Activated CD8-positive, alpha-beta memory T cell treated with anti-CD3 and anti-CD28 coated beads, Interleukin-2, amount 50 U/mL, for 48 hours (primary cell): ENCODE results near the gene SPOCD1.

ENCODE experiments used
- DNase-seq: peaks from one replicate; pipeline ENCODE4 v3.0.0-alpha.2; 2020

SPOCD1 gene

GRCh38 chr1:31799895-31800673, 15.7 kb downstream of the SPOCD1 start:
- peak; percentile 50 for DNase-seq

GRCh38 chr1:31799196-31799894, 16.5 kb downstream of the SPOCD1 start:
- DNase-seq: peak; percentile 47

DNA sequence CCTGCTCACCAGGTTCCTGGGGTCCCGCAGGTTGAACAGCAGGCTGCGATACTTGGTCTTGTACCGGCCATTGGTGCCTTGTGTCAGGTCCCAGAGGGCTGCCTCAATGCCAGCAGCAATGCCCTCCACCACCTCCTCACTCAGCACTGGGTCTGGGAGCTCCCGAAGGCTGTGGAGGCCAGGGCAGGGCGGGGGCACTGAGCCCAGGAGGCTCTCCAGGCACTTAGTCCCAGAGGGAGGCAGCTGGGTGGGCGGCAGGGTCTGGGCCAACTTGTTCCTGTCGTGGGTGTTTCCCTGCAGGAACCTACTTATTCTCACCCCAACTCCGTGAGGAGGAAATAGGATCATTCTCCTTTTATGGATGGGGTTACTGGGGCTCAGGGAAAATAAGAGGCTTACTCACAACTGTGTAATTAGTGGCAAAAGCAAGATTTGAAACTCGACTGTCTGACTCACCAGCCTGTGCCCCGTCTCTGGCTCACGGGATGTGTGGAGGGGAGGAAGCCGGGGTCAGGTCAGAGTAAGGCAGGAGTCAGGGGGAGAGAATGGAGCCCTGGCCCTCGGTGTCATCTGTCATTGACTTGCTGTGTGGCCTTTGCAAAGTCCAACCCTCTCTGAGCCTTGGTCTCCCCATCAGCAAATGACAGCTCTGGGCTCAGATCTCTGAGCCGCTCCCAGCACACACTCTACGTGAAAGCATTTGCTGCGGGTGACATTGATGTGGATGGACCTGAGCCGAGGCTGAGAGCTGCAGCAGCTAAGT, 17.2 kb downstream of the SPOCD1 start:
- DNase-seq: peak; percentile 68

DNA sequence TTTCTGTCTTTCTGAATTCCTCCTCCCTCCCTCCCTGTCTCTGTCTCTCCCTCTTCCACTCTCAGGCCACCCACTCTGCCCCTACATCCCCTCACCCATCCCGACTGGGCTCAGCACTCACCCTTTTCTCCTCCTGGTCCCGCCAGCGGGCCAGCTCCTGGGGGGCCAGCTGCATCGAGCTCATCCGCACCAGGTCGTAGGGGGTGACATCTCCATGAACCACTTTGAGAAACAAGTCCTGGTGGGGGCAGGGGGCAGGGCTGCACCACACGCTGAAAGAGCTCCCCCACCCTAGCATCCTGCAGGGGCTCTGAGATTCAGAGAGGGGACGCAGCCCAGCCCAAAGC, 17.8 kb downstream of the SPOCD1 start:
- DNase-seq: no peak

GRCh38 chr1:31797216-31797615, 18.6 kb downstream of the SPOCD1 start:
- DNase-seq: peak; percentile 40

DNA sequence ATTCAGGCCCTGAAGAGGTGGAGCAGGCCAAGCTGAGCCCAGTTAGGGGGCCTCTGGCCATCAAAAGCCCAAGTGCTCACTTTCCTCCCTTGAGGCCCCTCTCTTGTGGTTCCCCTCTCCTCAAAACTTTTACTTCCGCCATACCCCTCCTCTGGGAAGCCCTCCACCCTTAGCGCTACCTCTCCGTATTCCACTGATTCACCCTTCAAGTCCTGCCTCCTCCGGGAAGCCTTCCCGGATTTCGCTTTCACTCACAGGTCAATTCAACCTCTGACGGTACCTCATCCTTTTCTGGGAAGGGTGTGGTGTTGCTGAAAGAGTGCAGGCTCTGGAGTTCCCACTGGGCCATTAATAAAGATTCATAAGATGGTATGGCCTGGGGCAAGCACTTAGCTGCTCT, 19.1 kb downstream of the SPOCD1 start:
- peak; percentile 32 for DNase-seq

- DNase-seq: peak; percentile 51
Measured at GRCh38 chr1:31795801-31796621, 19.8 kb downstream of the SPOCD1 start.

GRCh38 chr1:31795096-31795675, 20.6 kb downstream of the SPOCD1 start:
- peak; percentile 23 for DNase-seq

GRCh38 chr1:31793586-31794285, 22.1 kb downstream of the SPOCD1 start:
- peak; percentile 44 for DNase-seq

GRCh38 chr1:31793086-31793485, 22.7 kb downstream of the SPOCD1 start:
- DNase-seq: peak; percentile 50

- DNase-seq: peak; percentile 37
Measured at GRCh38 chr1:31792541-31792940, 23.3 kb downstream of the SPOCD1 start.

DNA sequence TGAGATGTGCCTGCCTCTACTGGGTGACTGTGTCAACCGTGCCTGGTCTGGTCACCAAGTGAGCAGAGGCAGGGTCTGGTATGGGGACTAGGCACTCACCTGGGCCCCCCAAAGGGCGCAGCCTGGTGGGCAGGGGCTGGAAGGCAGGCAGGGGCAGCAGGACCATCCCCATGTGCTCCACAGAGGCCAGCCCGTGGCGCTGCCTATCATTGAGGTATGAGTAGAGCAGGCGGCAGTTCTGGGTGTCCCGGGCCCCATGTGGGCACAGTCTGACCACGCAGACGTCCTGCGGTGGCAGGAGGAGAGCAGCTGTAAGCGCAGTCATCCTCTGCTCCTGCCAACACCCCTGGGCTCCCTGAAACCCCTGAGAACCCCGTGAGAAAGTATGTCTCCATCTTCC, 23.7 kb downstream of the SPOCD1 start:
- peak; percentile 48 for DNase-seq

- DNase-seq: peak; percentile 47
Measured at GRCh38 chr1:31791131-31791858, 24.5 kb downstream of the SPOCD1 start.

DNA sequence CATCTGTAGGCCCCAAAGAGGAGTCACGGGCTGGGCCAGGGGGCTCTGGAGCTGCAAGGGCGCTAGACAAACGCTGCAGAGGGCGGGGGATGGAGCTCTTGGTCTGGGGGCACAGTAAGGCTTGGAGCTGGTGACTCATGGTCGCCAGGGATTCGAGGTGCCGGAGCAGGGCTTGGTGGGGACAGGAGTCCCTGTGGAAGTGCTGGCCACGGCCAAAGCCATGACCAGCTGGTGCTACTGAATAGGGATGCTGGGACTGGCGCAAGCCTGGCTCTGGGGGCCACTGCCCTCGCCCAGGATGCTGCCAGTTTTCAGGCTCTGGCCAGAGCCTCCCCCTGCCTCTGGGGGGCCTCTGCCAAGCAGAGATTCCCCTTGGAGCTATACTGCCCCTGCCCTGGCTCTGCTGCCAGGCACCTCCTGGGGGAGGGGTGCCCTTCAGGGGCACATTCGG, 25.2 kb downstream of the SPOCD1 start:
- no peak for DNase-seq

- peak; percentile 43 for DNase-seq
Measured at GRCh38 chr1:31790140-31790539, 25.7 kb downstream of the SPOCD1 start.

- peak; percentile 99 for DNase-seq
Measured at GRCh38 chr1:31789259-31790065, 26.4 kb downstream of the SPOCD1 start.

- DNase-seq: no peak
Measured at GRCh38 chr1:31788825-31789256, 27.0 kb downstream of the SPOCD1 start.

DNA sequence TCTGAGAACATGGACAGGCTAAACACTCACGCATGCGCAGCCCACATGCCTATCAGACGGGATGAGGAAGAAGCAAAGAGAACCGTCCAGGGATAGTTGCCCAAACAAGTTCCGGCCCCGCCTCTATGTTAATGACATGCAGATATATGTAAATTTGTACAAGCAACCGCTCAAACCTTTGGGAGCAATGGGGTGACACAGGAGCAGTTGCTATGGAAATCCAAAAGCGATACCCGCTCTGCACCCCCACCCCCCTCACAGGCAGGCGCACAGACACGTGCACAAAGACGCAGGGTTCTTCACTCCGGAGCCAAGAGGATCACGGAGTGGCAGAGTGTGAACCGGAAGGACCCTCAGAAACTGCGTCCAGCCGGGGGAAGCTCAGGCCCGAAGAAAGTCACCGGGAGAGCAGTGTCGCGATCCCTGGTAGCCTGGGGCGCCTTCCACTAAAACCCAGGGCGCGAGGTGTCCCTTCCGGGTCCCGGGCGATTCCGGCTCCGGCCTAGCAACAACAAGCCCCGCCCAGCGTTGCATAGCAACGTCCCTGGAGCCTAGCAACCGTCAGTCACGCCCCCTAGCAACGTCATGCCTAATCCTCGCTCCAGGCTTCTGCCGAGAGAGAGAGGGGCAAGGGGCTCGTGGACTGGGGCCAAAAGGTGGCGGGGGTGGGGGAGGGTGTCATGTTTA, 27.5 kb downstream of the SPOCD1 start:
- peak; percentile 98 for DNase-seq

- no peak for DNase-seq
Measured at GRCh38 chr1:31787786-31788137, 28.1 kb downstream of the SPOCD1 start.
